Activated CD4-positive, alpha-beta T cell treated with anti-CD3 and anti-CD28 coated beads for 48 hours (primary cell): Measurements from ENCODE around the gene SRM.
A peak's percentile ranks its signal among the peaks of the same experiment; 100 is the strongest.
"Not testable (repeated sequence)": the region's sequence is repeated elsewhere in the genome, so short reads cannot be mapped to it uniquely, and the experiment has no call there.

Experiments used
- DNase-seq: peaks from one replicate; pipeline ENCODE4 v3.0.0-alpha.2; 2020

The SRM gene

DNA sequence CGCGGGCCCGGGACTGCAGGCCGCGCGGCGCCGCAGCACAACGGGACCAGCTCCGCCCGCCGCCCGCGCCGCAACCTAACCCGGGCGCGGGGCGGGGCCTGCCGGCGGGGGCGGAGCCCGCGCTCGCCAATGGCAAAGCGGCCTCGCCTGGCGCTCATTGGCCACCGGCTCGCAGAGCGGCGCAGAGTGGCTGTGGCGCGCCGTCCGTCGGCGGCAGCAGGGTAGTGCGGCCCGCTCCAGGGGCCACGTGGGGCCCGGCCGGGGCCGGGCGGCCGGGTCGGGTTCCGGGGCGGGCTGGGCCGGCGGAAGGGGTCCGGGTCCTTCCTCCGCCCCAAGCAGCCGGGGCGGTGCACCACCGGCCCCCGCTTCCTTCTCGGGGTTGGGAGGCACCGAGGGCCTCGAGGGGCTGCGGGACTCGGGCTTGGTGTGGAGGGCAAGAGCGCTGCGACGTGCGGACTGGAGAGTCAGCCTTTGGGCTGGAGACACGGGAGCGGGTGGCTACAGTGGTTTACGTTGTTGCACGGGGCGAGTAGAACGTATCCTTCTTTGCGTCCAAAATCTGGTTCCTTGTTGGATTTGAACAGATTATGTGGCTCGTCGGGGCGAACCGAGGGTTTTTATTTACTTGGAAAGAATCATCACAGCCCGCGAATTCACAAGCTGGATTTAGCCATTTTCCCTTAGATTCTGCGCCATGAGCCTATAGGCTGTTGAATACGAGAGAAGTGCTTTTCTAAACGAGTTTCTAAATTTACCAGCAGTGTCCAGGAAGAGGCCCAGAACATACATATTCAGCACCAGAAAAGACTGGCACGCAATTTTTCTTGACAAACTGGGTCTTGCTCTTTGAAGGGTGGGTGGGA, at the start of gene SRM:
TSS of gene SRM (minus strand) at position 51 of the 863 bp plus-strand sequence. CDS start 75 bp downstream, outside the sequence.
- DNase-seq, result peak; percentile 93

DNA sequence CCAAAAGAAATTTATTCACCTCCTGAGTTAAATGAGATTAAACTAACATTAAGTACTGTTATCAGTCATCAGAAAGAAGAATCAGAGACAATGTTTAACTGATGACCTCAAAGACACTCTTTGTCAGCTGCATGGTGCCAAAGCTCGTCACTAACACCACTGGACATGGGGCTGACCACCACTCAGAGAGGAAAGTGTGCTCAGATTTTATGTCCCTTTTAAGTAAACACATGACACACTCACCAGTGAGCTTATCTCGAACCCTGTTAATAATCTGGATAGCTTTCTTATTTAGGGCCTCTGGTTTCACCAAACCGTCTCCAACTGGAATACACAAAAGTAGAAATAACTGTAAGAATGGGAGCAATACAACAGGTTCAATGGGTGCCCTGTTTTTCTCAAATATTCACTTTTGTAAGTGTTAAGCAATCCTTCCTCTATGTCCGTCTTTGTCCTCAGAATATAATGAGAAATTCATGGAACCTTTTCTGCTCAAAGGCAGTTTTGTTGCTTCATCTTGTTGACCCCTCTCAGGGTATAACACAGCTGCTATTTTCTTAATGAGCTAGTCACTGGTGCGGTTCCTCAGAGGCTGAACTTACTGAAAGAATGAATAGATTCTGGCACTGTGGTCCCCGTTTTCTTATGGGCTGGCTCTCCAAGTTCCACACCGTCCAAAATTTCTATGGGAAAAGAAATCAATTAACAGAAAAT, 49.4 kb upstream of the SRM start:
- no peak for DNase-seq

DNA sequence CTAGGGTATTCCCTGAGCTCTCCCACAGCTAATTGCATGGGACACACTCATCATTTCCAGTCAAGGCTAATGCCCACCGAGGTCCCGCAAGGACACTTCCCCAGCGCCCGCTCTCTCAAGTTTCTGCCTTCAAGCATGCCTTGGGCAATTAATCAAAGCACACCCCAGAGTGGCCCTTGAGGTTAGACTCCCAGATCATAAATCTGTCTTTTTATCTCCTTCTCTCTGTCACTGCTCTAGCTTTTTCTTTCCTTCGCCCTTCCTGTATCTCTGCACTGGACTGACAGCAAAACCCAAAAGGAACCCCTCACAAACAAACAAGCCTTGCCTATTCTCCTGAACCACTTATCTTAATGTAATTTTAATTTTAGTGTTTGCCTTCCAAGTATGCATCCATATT, 47.8 kb upstream of the SRM start:
- no peak for DNase-seq

DNA sequence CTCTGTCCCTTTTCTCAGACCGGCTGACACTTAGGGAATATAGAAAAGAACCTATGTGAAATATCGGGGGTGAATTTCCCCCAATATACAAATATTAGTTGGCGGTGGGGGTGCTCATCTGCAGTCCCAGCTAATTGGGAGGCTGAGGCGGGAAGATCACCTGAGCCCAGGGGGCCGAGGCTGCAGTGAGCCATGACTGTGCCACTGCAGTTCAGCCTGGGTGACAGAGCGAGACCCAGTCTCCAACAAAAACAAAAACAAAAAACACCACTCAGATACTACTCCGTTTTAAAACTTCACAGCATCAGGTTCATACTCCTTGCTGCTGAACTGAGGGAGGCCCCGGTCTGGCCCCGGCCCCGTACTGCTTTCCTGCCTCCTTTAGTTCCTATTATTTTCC, 45.8 kb upstream of the SRM start:
- DNase-seq, result no peak

DNA sequence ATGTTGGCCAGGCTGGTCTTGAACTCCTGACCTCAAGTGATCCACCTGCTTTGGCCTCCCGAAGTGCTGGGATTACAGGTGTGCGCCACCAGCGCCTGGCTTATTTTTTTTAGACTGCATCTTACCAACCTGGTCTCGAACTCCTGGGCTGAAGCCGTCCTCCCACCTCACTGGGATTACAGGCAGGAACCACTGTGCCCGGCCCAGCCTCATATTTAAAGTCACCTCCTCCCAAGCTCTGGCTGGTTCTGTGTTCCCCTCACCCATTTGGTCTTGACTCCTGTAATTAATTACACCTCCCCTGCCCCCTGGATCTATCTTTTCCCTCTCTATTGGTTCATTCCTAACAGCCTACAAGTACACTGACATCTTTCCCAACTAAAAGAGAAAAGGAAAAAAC, 41.5 kb upstream of the SRM start:
- no peak for DNase-seq

DNA sequence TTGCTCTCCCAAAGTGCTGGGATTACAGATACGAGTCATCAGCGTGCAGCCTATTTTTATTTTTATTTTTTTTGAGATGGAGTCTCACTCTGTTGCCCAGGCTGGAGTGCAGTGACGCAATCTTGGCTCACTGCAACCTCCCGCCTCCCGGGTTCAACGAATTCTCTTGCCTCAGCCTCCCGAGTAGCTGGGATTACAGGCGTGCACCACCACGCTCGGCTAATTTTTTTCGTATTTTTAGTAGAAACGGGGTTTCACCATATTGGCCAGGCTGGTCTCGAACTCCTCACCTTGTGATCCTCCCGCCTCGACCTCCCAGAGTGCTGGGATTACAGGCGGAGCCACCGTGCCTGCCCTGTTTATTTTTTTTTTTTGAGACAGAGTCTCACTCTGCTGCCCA, 41.0 kb upstream of the SRM start:
- not testable (repeated sequence) for DNase-seq

DNA sequence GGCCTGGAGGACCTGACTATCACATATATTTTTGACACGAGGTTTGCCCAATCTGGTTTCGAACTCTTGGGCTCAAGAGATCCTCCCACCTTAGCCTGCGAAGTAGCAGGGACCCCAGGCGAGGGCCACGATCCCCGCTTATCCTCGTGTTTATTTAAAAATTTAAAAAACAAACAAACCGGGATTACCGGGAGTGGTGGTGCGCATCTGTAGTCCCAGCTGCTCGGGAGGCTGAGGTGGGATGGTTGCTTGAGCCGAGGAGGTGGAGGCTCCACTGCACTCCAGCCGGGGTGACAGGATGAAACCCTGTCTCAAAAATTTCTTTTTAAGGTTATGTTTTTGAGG, 40.3 kb upstream of the SRM start:
- no peak for DNase-seq

DNA sequence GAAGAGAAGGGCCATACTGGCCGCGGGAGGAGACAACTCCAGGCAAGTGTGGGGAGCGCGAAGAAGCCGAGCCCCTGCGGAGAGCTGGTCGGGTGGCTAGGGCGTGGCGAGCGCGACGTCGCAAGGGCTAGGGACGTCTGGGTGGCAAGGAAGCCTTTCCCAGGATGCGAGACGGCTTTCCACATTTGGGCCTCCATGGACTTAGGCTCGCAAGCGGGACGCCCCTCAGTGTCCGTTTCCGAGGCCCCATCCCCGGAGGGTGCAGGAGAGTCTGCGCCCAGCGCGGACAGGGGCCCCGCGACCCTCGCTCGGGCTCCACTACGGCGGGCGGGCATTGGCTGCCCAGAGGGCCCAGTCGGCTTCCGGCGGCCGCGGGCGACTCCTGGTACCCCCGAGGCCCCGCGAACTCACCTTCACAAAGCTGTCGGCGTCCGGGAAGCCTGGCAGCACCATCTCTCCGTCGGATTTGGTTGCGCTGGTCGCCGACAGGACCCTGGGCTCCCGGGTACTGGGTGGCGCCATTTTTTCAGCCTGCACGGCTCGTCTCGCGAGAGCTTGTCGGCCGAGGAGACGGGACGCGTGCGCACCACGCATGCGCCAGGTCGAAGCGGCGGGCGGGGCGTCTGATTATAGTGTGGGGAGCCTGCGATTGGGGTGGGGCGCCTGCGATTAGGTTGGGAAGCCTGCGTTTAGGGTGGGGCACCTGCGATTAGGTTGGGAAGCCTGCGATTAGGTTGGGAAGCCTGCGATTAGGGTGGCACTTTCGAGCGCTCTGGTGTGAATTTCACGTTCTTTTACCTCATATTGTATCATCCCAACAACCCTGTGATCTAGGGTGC, 39.7 kb upstream of the SRM start, which contains the start of gene EXOSC10:
TSS of gene EXOSC10 (minus strand) at position 560 of the 839 bp plus-strand sequence. CDS start at position 522, 38 bp downstream.
- DNase-seq, result peak; percentile 97

DNA sequence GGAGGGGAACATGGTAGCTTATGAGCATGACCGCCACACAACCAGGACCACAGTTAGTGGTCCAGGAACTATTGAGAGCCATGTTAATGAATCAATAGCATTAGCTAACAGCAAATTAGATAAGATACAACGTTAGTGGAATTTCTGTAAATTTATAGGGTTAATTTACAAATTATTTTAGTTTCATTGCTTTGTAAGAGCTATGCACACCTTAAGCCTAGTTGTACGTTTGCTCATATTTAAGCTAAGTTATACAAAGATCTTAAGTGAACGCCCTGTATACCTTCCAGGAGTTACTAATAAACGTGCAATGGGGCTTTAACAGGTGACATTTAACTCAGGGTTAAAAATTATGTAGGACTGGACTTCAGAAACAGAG, 39.1 kb upstream of the SRM start:
- no peak for DNase-seq

DNA sequence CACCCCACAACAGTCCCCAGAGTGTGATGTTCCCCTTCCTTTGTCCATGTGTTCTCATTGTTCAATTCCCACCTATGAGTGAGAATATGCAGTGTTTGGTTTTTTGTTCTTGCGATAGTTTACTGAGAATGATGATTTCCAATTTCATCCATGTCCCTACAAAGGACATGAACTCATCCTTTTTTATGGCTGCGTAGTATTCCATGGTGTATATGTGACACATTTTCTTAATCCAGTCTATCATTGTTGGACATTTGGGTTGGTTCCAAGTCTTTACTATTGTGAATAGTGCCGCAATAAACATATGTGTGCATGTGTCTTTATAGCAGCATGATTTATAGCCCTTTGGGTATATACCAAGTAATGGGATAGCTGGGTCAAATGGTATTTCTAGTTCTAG, 24.0 kb upstream of the SRM start:
- not testable (repeated sequence) for DNase-seq

DNA sequence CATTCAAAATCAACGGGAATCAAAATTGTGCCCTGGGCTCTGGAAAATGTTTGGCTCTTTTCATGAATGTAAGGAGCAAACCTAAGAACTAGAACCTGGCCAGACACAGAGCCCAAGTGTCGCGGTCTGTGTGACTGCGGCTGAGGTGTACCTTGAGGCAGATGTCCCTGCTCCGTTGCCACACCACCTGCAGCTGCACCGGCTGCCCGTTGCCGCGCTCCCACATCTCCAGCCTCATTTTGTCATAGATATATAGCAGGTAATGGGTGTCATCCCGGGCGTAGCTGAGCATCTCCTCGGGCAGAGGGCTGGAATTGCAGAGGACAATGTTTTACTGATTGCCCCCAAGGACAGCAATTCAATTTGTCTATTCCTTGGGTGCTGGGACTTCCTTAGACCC, 21.1 kb upstream of the SRM start:
- no peak for DNase-seq

DNA sequence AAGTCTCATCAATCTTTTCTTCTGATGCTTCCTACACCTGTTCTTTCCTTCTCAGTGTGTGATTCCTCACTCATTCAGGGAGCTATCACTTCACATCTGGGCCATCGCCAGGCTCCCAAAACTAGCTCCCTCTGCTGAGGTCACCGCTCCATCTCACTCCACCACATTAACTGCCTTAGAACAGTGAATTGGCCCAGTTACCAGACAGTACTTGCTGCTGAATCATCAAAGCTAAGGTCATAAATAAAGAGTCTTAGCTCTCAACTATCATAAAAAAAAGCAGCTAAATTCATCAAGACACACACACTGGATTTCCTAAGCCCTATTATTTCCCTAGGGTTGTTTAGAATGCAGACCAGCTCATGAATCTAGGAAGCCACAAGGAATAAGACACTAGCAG, 18.8 kb upstream of the SRM start:
- DNase-seq, result no peak

DNA sequence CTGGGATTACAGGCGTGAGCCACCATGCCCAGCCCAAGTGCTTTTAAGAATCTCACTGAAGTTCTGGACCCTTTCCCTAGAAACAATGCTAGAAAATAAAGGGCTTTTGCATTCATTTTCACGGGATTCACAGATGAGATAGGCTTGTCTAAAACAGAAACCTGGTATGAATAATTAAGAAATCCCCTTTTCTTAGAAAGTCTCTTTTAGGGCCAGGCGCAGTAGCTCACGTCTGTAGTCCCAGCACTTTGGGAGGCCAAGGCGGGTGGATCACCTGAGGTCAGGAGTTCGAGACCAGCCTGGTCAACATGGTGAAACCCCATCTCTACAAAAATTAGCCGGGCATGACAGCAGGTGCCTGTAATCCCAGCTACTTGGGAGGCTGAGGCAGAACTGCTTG, 13.6 kb upstream of the SRM start:
- DNase-seq, result not testable (repeated sequence)

DNA sequence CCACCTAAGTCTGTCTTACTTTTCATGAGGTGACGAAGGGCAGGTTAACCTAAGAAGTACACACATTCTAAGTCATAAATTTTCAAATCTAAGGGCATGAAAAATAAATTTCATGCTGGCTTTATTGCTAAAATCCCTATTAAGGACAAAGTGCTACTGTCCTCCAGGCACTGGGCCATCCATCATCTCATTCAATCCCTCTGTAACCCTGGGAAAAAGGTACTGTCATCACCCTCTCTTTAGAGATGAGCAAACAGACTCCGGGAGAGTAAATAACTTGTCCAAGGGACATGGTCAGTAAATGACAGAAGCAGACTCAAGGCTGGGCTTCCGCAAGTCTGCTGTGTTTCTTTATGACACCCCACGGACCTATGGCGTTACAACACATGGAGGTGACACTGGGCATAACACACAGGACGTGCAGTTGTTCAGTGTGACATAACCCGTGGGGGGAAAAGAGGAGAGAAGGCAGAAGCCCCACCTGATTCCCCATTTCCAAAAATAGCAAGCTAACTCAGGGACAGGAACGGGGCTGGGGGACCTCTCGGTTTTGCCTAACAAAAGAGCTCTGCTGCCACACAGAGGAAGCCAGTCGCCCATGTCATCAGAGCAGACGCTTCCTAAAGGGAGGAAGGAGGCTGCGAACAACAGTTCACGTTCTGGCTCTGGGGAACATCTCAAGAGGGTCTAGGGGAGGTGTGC, 12.5 kb upstream of the SRM start:
- DNase-seq, result no peak

DNA sequence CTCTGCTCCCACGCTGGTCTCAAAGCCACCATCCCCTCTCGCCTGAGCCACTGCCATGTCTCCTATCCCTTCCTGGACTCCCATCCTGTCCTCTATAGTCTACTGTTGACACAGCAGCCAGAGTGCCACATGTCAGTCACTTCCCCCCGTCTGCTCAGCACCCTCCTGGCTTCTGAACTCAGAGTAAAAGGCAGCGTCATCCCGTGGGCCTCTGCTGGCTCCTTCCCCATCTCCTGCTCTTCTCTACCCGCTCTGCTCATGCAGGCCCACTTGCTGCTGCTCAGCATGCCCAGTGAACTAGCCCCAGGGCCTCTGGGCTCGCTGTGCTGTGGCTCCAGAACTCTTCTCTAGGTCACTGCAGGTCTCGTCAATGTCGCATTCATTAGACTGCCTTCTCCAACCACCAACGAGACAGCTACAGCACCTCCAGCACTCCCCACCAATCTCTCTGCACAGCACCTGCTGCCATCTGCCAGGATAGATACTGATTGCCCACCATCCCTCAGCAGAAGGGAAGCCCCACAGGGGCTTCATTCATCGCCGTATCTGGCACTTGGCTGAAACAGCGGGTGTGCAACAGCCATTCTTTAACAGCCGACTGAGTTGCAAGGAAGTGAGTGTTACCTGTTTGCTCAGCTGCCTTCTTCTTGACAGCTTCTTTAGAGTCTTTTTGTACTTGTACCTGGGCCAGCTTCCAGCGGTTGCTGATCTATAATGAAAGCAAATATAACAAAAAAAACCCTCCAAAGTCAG, 11.8 kb upstream of the SRM start:
- DNase-seq, result peak; percentile 1

DNA sequence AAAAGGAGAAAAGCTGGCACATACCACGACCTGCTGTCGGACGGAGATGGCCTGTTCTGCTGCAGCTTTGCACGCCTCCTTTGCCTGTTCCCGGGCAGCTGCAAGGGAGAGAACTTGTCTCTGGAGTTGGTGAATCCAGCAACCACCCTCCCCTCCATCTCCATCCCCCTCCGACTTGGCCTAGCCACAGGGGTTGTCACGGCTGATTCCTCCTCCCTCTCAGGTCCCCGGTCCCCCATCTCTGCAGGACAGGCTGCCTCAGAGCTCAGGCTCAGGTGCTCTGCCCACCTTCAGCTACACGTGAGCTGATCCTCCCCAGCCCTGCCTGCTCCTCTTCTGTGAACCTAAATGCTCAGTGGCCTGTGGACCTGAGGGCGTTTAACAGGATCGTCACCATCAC, 11.1 kb upstream of the SRM start:
- peak; percentile 0 for DNase-seq

DNA sequence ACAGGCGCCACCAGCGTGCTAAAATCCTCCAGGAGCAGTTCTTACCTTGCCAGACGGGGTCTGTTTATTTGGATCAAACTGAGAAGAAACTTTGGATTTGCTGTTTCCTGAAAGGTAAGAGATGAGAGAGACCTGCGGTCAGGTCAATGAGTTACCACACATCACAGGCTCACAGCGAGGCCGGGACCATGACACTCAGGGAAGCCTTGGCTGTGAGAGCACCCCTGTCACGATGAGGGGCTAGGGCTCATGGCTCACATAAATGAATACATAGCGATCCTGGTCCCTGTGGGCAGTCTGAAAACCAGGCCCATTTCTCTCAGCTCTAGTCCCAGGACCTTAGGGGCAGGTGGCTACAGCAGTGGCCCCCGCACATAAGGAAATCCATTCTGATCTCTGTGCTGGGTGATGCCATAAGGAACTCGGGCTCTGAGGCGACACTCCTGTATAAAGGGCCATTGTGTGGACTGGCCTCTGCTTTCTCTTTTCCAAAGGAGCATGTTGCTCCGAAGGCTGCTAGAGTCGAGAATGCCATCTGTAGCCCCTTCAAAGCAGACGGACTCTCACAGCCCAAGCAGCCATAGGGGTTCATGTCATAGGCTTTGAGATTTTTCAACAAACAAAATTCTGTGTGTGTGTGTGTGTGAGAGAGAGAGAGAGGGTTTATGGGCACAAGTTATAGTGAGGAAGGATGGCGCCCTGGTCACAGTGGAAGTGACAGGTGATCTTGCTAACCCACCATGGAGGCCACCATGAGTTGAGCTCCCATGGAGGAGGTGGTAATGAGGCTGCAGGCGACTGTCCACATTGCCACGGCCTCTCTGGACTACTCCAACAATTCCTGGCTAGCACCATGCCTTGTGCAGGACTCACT, 9.0 kb upstream of the SRM start:
- peak; percentile 1 for DNase-seq

DNA sequence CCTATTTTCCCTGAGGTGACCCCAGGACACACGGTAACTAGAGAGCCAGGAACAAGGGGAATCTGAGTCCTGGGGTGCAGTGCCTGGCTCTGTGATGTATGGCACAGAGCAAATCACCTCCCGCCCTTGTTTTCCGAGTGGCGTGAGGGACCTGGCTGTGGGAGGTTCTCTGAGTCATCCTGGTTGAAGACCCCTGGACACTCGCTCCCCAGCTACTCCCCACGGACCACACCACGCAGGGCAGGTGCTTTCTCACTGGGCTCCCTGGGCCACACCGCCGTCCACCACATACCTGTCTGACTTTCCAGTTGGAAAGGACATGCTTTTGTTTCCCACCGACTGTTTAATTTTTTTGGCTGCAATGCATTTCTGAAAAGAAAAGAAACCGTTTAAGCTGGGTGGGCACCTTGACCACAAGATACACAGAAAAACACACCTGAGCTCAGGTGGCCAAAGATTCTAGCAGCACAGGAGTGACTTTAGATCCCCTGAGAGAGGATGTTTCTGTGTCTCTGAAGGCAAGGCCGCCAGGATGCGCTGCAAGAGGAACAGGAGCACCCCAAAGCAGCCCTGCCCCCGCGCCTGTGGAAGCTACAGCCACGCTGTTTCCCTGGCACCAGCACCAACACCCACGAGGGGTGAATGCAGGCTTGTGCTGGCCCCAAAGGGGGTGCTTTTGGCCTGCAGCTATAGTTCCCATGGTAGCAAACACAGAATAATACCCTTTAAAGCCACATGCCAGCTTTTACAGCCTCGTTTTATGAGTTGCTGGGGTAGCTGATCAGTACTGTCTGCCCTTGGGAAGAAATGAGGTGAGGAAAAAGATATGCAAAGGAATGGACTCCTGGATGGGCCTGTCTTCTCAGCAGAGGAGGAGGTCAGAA, 8.1 kb upstream of the SRM start:
- peak; percentile 1 for DNase-seq

DNA sequence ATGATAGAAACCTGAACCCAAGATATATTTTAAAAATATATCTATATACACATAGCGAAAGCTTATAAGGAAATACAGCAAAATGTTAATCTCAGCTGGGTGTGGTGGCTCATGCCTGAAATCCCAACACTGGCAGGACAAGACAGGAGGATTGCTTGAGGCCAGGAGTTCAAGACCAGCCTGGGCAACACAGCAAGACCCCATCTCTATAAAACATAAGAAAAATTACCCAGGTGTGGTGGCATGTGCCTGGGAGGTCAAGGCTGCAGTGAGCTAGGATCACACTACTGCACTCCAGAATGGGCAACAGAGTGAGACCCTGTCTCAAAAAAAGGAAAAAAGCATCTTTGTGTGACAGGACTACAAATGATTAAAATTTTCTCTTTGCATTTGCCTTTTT, 6.0 kb upstream of the SRM start:
- DNase-seq, result no peak

DNA sequence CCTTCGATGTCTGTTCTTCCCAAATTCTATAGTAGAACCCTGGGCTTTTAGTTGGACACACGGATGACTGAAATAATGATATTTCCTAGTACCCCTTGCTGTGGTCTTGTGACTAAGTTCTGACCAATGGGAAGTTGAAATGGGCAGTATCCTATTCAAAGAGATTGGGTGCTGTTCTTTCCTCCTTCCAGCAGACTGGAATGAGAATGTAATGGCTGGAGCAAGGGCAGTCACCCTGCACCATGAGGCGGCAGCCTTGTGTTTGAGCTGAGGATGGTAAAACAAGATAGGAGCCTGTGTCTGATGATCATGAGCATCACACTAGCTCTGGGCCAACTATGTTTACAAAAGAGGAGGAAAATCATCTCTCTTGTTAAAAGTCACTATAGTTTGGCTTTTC, 5.1 kb upstream of the SRM start:
- no peak for DNase-seq
